A549 treated with Hydrocortisone at 1 μM for 4 hours (cell line): Measurements from ENCODE around the gene TMEM239. TPM values are rescaled to one million over a fixed set of nuclear protein-coding genes. Genes with fewer than 3 reads are reported as not detected.

ENCODE experiments used
- total RNA-seq: library from RNA; stranded (reverse); fragments of 200-300 nt; extraction: Qiagen RNA extraction; gene quantifications from 5 replicates; pipeline ENCODE4 v1.2.3, GENCODE V29; 2022

TMEM239 gene
- 0.03 to 0.07 TPM in 2 of 5 replicates, not detected in the others for total RNA-seq

GRCh38 chr20:2816030-2816582 is at the start of gene TMEM239:
TMEM239 (plus strand) TSS chr20:2816364; CDS start chr20:2816555, 191 bp downstream.

GRCh38 chr20:2800521-2801285 is 15.5 kb upstream of the TMEM239 start, which contains the start of gene CPXM1:
CPXM1 (minus strand) TSS chr20:2800627; CDS start chr20:2800572, 55 bp downstream.

GRCh38 chr20:2814587-2815051 is 1.5 kb upstream of the TMEM239 start, which contains the start of gene C20orf141:
C20orf141 (plus strand) TSS chr20:2814987; CDS start chr20:2815185, 198 bp downstream.

GRCh38 chr20:2840138-2840966 is 24.2 kb downstream of the TMEM239 start, which contains the start of the genes PCED1A and VPS16:
PCED1A (minus strand) TSS chr20:2840655; CDS start chr20:2839912, 743 bp downstream.
VPS16 (plus strand) TSS chr20:2840745; CDS start chr20:2840775, 30 bp downstream.

Other genes with a start within 250 kb of the TMEM239 start
- gene NOP56, start 163.7 kb upstream of the TMEM239 start, total RNA-seq, result 545 to 647 TPM (median 584 TPM) in 5 replicates
- 127 to 136 TPM (median 133 TPM) in 5 replicates for gene IDH3B, start 152.1 kb upstream of the TMEM239 start, total RNA-seq
- gene EBF4, start 123.6 kb upstream of the TMEM239 start, total RNA-seq, result 2.2 to 5.1 TPM (median 2.7 TPM) in 5 replicates
- gene CPXM1, start 15.7 kb upstream of the TMEM239 start, total RNA-seq, result 0.06 TPM in 1 of 5 replicates, not detected in the others
- gene C20orf141, start 1.4 kb upstream of the TMEM239 start, total RNA-seq, result 0.28 to 0.69 TPM (median 0.53 TPM) in 5 replicates
- 19.7 to 28.2 TPM (median 26.6 TPM) in 5 replicates for gene PCED1A, start 24.3 kb downstream of the TMEM239 start, total RNA-seq
- 27.3 to 34.0 TPM (median 32.0 TPM) in 5 replicates for gene VPS16, start 24.4 kb downstream of the TMEM239 start, total RNA-seq
- gene PTPRA, start 57.1 kb downstream of the TMEM239 start, total RNA-seq, result 31.3 to 43.9 TPM (median 37.7 TPM) in 5 replicates
- 0.16 to 0.34 TPM (median 0.27 TPM) in 4 of 5 replicates, not detected in the other for gene GNRH2, start 227.3 kb downstream of the TMEM239 start, total RNA-seq
- gene MRPS26, start 229.7 kb downstream of the TMEM239 start, total RNA-seq, result 102 to 153 TPM (median 148 TPM) in 5 replicates